ENCODE data around the gene NEGR1.
"Not testable (repeated sequence)": the region's sequence is repeated elsewhere in the genome, so short reads cannot be mapped to it uniquely, and the experiment has no call there.

The NEGR1 gene

DNA sequence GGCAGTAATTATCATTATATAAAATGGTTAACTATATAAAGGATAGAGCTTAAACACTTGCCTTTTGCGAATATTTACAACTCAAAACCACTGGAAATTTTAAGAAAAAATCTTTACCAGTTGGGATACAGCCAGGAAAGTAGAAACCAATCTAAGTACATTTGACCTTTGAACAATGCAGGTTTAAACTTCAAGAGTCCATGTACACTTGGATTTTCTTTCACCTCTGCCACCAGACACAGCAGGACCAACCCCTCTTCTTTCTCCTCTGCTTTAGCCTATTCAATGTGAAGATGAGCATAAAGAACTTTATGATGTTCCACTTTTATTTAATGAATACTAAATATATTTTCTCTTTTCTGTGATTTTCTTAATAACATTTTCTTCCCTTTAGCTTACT, 361.1 kb downstream of the NEGR1 start:
- DNase-seq, result no peak

DNA sequence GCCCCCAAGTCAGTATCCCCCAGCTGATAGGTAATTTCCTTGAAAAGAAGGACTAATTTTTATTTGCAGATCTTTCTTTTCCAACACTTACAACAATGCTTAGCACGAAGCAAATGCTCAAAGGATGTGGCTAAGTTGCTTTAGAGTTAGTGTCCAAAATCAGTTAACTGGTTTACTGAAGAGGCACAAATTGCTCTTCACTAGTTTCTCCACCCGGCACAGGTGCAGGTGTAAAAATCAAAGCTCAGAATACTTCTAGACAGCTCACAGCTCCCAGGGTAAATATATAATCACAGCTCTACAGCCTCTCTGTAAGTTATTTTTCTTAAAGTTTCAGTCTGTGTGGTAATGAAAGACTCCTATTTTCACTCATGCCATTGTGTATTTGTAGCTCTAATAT, 361.8 kb downstream of the NEGR1 start:
- no peak for DNase-seq

DNA sequence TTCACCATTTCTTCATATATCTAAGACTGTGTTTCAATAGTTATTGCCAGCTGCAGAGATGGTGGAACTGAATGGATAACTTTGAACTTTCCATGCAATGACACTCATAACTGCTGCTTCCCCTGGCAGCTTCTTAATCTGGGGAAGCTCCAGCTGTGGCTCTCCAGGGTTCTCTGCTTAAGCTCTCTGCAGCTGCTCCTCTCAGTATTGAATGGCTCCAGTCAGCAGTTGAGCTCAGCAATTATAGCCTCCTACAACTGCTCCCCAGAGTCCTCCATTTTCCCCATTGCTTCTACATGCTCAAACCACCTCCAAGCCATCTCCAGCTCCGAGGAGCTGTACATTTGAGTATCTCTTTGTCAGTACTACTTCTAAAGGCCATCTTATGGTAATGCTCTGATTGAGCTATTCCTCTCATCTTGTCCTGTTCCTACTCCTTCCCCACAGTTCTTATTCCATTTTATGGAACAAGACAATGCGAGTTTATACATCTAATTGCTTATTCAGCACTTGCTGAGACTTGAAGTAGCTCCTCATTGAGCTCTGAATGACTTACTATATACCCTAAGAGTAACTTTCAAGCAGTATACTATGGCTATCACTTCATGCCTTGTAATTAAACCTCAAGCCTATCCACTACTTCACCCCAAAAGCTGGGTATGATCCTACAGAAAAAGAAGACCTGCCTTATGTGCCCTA, 362.4 kb downstream of the NEGR1 start:
- no peak for DNase-seq

DNA sequence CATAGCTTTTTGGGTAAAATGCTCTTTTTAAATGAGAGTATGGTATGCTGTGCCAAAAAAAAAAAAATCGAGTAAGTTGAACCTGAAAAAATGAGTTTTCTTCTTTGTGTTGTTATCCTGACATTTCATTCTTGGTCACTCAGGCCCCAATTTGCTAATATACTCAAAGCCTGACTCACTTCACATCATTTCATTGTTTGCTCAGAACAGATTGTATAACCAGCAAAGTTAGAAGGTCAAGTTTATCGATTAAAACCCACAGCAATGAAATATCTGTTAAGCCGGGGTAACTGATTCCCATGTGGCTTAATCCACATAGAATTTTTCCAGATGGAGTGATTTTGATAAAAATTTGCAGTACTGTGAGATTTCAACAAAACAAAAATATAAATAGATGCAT, 363.7 kb downstream of the NEGR1 start:
- no peak for DNase-seq

DNA sequence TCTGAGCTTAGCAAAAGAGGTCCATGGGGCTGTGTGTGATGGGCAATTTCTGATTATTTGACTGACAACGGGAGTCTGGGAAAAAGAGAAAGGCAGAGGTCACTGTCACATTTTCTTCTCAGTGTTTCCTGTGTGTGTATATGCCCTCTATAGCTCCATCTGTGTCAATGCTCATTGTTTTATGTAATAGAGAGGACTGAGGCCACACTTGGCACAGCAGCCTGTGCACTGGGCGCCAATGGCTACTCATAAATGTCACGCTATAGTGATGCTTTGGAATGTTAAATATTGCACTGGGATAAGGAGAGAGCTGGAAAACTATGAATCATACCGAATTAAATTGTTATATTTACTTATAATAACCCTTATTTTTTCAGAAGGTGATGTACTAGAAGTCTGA, 365.4 kb downstream of the NEGR1 start:
- DNase-seq, result no peak

DNA sequence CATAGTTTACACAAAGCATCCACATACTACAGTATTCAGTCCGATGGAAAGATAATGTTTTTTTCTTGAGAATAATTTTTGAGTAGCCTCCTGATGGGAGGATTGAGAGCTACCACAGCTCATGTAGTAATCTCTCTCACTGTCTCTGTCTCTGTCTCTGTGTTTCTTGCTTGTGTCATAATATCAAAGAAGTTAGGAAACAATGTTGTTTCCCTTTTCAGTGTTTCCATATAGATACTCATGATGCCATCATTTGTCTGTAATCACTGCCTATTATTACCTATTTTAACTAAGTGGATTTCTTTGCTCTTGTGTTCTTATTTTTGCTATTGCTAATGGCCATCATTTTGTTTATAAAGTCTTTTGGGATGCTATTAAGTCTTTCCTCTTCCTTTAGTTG, 367.7 kb downstream of the NEGR1 start:
- DNase-seq, result no peak

DNA sequence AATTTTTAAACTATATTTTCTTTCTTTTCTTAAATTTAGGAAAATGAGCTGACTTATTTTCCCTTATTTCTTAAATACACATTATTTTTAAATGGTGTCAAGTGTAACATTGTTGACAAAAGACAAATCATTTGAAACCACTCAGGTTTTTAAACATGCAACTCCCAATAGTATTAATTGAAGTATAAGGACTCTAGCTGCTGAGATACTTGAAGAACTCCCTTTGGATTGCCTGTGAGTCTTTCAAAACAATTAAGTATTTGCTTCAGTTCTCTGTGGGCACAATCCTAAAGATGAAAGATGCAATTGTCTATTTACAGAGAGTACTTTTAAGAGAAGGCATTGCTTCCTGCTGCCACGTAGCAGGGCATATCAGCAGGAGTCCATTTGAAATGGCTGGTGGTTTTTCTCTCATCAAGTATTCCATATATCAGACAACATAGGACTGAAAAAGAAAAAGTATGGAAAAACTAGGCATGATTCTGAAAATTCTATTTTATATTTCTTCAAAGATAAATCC, 373.4 kb downstream of the NEGR1 start:
- DNase-seq, result peak; percentile 92

DNA sequence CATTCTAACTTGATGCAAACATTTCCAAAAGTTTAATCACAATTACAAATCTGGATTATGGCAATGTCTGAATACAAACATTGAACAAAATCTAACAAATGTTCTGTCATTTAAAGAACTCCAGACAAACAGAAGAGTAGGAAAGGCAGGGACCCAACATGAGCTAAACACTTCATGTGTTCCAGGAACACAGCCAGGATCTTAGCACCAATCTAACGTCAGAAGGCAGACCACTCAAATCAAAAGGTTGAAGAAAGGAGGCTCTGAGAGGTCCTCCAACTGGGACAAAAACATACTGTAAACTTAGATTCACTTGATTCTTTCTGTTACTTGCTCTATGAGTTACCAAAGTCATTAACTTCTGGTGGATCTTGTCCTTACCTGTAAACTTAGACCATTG, 374.0 kb downstream of the NEGR1 start:
- DNase-seq, result peak; percentile 87

DNA sequence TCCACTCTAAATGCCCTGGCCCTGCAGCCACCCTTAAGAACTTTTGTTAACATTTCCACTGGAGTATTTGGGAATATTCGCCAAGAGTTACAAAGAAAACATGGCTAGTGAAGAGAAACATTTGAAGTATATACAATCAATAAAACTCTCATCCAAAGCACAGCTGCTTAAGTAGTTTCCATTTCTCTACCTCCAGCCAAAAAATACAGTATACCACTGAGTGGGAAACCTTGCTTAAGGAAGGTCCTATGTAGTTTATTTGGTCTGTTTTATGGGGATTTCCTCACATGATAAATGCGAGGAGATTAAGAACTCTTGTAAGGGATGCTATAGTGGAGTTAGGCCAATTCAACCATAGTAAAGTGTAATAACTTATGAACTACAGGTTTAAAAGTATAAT, 382.5 kb downstream of the NEGR1 start:
- DNase-seq, result peak; percentile 79

DNA sequence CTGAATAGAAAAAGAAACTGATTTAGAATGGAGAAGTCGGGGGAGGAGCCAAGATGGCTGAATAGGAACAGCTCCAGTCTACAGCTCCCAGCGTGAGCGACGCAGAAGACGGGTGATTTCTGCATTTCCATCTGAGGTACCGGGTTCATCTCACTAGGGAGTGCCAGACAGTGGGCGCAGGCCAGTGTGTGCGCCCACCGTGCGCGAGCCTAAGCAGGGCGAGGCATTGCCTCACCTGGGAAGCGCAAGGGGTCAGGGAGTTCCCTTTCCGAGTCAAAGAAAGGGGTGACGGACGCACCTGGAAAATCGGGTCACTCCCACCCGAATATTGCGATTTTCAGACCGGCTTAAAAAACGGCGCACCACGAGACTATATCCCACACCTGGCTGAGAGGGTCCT, 394.2 kb downstream of the NEGR1 start:
- DNase-seq, result not testable (repeated sequence)

DNA sequence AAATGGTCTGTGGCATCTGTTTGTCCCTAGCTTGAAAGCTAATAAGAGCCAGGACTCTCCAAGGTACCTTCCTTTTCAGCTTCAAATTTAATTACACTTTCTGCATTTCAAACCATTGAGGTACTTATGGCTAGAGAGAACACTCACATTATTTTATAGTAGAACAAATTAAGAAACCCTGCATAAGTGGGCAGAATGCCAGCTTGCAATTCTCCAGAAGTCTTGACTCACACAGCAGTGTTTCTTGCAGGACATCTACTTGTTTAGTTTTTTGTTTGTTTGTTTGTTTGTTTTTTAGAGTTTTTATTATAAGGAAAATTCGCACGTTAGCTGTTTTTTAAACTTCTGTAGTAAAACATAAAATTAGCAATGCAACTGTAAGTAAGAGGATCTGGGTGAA, 397.2 kb downstream of the NEGR1 start:
- peak; percentile 86 for DNase-seq

DNA sequence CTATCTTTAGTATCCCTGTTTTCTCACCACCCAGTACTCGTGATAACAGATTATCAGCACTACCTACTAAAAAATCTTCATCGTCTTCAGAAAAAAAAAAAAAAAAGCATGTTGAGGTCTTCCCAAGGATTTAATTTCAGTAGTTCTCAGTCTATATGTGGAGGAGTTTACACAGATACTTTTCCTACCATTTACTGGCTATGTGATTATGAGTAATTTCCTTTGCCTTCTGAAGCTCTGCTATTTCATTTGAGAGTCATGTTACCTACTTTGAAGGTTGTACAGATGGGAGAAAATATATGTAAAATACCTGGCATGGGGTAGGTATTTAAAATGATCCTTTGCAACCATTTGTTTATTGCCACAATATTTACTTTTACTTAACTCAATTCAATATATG, 399.7 kb downstream of the NEGR1 start:
- no peak for DNase-seq

DNA sequence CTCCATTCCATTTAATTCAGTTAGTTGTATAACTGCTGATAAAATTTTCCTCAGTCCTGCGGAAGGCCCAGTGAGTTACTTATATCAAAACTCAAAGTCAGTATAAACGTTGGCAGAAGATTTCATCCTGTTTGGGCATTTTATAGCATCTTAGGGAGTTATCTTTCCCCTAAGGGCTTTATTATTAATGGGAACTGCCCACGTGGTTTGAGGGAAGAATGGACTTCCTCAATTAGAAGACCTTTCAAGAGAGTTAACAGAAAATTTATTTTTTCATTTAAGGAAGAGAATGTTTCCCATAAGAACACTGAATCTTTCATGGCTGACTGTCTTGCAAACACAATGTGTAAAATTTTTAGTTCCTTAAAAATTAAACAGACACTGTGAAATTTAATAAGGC, 400.1 kb downstream of the NEGR1 start:
- DNase-seq, result no peak

DNA sequence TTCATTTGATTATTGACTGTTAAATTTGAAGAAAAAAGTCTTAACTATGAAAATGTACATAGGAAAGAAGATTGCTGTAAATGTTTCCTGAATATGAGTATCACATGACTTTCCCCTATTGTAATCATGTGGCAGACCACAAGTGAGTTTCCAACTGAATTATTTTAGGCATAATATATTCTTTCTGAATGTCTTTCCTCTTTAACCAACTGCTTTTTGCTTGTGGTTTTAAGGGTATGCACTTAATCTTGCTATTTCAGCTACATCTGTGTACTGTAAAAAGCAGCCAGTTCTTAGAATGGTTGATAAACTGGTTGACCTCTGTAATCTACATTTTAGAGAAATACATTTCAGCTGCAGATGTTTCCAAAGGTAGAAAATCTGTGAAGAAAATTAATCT, 400.7 kb downstream of the NEGR1 start:
- no peak for DNase-seq

DNA sequence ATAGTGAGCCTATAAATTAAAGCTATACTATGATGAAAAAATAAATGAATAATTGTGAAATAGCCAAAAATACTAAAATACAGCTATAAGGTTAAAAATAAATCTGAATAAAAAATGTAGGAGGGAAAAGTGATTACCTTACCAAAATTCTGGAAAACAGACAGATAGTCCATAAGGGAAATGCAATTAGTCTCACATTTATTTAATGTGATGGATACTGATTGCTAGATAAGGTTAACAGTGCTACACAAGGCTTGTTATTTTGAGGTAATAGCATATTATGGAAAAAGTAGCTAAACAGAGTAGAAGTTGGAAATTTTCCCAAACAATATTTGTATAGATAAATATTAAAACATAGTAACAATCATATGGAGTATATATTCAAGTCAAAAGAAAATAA, 413.0 kb downstream of the NEGR1 start:
- no peak for DNase-seq

DNA sequence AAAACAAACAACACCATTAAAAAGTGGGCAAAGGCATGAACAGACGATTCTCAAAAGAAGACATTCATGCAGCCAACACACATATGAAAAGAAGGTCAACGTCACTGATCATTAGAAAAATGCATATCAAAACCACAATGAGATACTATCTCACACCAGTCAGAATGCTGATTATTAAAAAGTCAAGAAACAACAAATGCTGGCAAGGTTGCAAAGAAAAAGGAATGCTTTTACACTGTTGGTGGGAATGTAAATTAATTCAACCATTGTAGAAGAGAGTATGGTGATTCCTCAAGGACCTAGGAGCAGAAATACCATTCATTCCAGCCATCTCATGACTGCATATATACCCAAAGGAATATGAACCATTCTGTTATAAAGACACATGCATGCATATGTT, 419.6 kb downstream of the NEGR1 start:
- no peak for DNase-seq

DNA sequence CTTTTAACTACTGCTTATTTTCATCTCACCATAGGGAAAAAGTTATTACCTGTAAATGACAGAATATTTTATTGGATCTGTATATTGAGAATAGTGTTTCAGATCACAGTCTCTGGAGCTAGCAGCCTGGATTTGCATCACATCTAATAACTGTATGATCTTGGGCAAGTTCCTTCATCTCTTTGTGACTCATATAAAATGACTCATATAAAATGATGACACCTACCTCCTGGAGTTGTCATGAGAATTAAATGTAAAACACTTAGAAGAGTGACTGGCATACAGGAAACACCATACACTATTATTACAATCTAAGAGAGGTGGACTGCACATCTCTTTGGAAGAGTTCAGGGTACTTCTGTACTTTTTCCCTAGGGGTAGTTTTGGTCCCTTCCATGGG, 421.3 kb downstream of the NEGR1 start:
- DNase-seq, result no peak

DNA sequence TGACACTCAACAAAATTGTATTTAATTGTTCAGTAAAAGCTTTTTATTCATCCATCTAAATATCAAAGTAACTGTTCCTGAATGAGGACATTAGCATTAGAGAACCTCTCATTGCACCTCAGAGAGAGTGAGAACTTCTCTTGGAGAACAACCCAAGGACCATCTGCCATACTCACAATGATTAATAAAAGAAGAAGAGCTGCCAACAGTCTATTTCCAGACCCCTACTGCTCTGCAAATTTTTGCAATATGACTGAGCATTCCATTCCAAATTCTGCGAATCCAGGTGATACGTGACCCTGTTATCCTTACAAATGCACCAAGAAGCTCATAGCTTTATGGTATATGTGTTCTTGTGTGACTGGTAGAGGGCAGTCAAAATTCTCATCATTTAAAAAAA, 422.5 kb downstream of the NEGR1 start:
- DNase-seq, result no peak

DNA sequence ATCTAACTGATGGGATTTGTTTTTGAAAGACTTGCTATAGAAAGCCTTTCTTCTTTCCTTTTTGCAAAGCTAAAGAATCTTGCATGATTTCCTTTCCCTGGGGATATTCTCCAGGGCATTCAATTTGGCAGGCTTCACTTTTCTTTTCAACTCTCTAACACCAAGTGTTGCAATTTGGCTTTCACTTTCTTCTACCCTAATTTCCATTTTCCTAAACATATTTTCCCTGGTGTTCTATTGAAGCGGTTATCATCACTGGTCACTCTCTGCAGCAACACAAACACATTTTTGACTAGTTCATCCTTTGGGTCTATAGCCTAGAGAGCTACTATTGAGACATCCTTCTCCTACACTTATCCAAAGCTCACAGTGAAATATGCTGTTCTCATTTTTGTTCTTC, 424.5 kb downstream of the NEGR1 start:
- no peak for DNase-seq

DNA sequence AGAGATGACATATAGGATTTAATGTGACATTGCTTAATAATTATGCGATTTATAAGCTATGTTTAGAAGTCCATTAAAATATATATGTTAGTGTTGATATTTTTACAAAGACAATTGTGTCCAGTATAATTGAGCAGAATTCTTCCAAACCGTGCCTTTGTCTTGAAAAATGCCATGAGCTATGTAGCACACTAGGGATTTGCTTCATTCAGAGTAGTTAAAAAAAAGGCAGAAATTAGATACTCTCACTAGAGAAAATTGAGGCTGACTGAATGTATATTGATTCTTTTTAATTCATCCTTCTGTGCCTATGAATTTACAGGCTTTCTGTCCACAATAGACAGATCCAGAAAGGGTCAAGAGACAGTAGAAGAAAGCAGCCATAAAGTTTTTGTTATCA, 429.0 kb downstream of the NEGR1 start:
- DNase-seq, result no peak

DNA sequence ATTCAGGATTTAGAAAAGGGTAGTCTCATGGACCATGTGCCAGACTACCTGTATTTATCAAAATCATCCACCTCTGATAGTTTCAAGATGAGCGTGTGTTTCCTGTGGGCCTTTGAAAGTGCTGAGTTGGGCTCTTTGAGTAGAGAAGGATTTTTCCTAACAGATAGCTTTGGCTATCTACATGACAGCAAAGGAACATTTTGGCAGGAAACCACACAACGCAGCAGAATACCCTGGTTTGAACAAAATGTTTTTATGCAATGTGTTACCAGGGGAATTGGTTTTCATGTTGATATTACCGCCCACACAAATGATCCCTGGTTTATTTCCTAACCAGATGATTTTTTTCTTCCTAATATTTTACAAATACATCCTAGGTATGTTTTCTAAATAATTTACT, 431.4 kb downstream of the NEGR1 start:
- no peak for DNase-seq

DNA sequence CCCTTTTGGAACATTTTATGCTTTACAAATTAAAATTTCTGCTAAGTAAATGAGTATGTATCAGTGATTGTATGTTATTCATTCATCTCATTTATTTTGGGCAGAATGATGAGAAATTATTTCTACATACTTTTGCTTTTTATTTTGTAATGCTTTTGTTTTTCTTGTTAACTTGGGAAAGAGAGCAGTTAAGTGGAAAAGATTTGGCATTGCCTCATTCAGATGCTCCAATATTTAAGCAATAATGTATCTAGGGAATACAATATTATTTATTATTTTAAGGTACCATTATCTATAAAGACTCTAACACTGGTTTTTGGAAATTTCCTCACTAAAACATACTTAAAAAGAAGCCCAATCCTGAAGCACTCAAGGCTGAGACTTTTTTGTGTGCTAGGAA, 431.8 kb downstream of the NEGR1 start:
- no peak for DNase-seq

DNA sequence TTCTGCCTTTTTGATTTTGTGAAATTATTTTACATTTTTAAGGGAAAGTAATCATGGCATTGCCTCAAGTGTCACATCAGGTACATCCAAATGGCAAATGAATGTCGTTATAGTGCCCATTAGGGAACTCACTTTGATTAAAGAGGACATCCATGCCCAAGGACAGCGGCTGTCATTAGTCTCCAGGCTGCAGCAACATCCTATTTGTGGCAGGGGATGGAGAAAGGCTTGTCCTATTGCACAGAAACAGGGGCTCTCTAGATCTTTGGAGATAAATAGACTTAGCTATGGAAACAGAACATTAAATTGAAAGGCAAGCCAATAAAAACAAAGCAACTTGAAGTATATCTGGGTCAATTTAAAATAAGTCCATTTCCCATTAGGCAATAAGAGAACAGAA, 439.3 kb downstream of the NEGR1 start:
- no peak for DNase-seq

DNA sequence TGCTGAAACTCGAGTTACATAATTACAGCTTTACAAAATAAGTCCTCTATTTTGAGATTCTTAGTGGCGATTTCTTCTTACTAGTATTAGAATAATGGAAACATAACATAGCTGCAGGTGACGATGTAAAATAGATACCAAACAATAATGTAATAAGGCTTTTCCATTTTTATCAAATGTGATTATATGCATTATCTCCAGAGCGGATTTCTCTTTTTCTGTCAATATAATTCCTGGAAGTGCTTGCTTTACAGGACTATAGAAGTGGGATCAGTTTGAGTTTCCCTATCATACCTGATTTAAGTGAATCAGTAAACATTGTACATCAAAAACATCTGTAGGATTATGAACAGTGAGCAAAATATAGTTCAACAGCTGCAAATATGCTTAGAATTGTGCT, 442.5 kb downstream of the NEGR1 start:
- no peak for DNase-seq

DNA sequence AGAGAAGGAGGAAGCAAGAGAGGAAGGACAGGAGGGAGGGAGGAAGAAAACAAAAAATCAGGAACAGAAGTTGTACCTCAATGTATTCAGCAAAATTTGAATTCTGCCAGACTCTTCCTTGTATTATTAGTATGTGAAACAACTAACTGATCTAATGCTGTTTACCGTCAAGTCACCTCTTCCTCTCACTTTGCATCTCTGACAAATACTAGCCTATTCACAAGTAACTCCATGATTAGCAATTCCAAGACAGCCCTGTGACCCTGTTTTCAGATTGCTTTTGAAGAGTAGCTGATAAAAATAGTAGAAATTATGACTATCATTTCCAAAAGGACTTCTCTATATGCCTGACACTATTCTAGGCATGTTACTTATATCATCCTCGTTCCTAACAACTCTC, 445.4 kb downstream of the NEGR1 start:
- no peak for DNase-seq

DNA sequence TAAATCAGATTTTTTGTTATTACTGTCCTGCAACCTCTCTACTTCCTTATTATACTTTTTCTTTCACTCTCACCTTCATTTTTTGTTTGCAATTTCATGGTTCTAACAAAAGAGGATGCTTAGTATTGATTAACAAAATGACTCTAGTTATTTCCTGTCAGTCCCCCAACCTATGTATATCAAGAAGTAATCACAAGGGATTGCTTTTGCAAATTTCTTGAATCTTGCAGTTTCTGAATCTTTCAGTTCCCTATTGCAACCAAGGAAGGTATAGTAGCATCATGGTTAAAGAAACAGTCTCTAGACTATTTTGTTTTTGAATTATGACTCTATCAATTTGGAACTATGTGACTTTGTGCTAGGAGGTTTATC, 446.9 kb downstream of the NEGR1 start:
- no peak for DNase-seq

Data from DMS79 (cell line).